ENCODE measurements around the gene HNRNPU.
A peak's percentile ranks its signal among the peaks of the same experiment; 100 is the strongest.

The HNRNPU gene

DNA sequence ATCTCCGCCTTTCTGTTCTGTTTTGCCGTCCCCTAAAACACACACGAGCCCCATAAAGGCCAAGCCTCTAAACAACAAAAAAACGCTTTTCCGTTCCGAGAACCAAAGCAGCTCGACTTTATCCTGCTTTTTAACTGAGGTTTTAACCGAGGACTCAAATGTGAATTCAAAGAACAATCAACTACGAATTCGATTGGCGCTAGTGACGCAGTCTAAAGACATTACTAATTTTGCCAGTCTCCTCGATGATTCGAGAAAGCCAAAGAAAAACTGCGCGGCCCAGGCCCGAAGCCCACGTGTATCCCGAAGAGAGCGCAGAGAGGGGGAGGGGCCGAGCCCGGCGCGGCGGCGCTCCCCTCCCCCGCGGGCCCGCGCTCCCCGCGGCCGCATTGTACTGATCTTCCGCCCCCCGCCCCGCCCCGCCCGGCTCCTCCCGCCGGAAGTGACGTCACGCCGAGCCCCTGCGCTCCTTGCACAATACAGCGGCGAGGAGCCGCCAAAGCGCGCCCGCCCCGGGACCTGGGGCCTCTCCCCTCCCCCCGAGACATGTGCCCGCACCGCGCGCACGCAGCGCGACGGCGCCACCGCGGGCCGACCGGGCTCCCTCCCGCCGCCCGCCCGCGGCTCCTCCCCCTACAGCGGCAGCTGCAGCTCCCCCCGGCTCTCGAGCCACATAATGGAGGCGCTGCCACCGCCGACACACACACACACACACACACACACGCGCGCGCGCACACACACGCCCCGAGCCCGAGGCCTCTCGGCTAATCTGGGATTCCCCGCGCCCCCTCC is 1.4 kb downstream of the HNRNPU start (continued):
- TF ChIP-seq ZNF169 (tag by site-specific recombination; IDR thresholded peaks at IDR 0.05) (no peak), ZNF768 (tag by site-specific recombination; IDR thresholded peaks at IDR 0.05) (no peak), ZNF629 (tag by site-specific recombination; IDR thresholded peaks at IDR 0.05) (peak; percentile 49), MEIS1 (CRISPR knock-in tag; IDR thresholded peaks at IDR 0.05; ENCODE audit: borderline replicate concordance) (no peak), ZNF211 (tag by site-specific recombination; IDR thresholded peaks at IDR 0.05; ENCODE audit: low read depth) (no peak), ZNF600 (tag by site-specific recombination; IDR thresholded peaks at IDR 0.05) (peak; percentile 63; the same call in 1 of the 2 replicates), ZNF202 (tag by site-specific recombination; IDR thresholded peaks at IDR 0.05; ENCODE audit: borderline replicate concordance) (no peak), ZSCAN16 (tag by site-specific recombination; IDR thresholded peaks at IDR 0.05) (no peak), ZNF433 (tag by site-specific recombination; IDR thresholded peaks at IDR 0.05; ENCODE audit: low read depth) (no peak), SP3 (tag by site-specific recombination; IDR thresholded peaks at IDR 0.05) (peak; percentile 79), ZNF549 (tag by site-specific recombination; IDR thresholded peaks at IDR 0.05) (no peak), ZNF292 (tag by site-specific recombination; IDR thresholded peaks at IDR 0.05; ENCODE audit: borderline replicate concordance, low read depth) (peak; percentile 52; the same call in 1 of the 2 replicates), ZNF776 (tag by site-specific recombination; IDR thresholded peaks at IDR 0.05; ENCODE audit: borderline replicate concordance) (no peak), ZNF654 (tag by site-specific recombination; IDR thresholded peaks at IDR 0.05; ENCODE audit: low read depth) (no peak), ZNF747 (tag by site-specific recombination; IDR thresholded peaks at IDR 0.05) (no peak), ZNF394 (tag by site-specific recombination; IDR thresholded peaks at IDR 0.05; ENCODE audit: borderline replicate concordance) (no peak), ZFP41 (tag by site-specific recombination; IDR thresholded peaks at IDR 0.05; ENCODE audit: borderline replicate concordance) (no peak), PRDM1 (tag by site-specific recombination; IDR thresholded peaks at IDR 0.05) (no peak), ZNF426 (tag by site-specific recombination; IDR thresholded peaks at IDR 0.05) (no peak), ZBTB20 (tag by site-specific recombination; IDR thresholded peaks at IDR 0.05) (no peak), ZNF10 (tag by site-specific recombination; IDR thresholded peaks at IDR 0.05) (peak; percentile 8; the same call in 1 of the 2 replicates), SETDB1 (IDR thresholded peaks at IDR 0.05; ENCODE audit: insufficient read length, low read length) (no peak), ZNF76 (tag by site-specific recombination; IDR thresholded peaks at IDR 0.05; ENCODE audit: borderline replicate concordance, low read depth) (peak; percentile 76), ZNF623 (tag by site-specific recombination; IDR thresholded peaks at IDR 0.05) (peak; percentile 10; the same call in 1 of the 2 replicates), ZNF843 (tag by site-specific recombination; IDR thresholded peaks at IDR 0.05) (peak; percentile 38; the same call in 1 of the 2 replicates), ZNF335 (tag by site-specific recombination; conservative IDR thresholded peaks at IDR 0.05) (no peak), ZNF501 (tag by site-specific recombination; IDR thresholded peaks at IDR 0.05) (no peak), SP2 (tag by site-specific recombination; IDR thresholded peaks at IDR 0.05) (peak; percentile 68), GLIS1 (tag by site-specific recombination; IDR thresholded peaks at IDR 0.05) (peak; percentile 94), GLIS2 (tag by site-specific recombination; IDR thresholded peaks at IDR 0.05) (peak; percentile 96), ZNF596 (tag by site-specific recombination; IDR thresholded peaks at IDR 0.05) (peak; percentile 62)
- TF ChIP-seq, protein P1, sequence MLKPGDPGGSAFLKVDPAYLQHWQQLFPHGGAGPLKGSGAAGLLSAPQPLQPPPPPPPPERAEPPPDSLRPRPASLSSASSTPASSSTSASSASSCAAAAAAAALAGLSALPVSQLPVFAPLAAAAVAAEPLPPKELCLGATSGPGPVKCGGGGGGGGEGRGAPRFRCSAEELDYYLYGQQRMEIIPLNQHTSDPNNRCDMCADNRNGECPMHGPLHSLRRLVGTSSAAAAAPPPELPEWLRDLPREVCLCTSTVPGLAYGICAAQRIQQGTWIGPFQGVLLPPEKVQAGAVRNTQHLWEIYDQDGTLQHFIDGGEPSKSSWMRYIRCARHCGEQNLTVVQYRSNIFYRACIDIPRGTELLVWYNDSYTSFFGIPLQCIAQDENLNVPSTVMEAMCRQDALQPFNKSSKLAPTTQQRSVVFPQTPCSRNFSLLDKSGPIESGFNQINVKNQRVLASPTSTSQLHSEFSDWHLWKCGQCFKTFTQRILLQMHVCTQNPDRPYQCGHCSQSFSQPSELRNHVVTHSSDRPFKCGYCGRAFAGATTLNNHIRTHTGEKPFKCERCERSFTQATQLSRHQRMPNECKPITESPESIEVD (tag by site-specific recombination; IDR thresholded peaks at IDR 0.05) = no peak
- TF ChIP-seq, protein P2, sequence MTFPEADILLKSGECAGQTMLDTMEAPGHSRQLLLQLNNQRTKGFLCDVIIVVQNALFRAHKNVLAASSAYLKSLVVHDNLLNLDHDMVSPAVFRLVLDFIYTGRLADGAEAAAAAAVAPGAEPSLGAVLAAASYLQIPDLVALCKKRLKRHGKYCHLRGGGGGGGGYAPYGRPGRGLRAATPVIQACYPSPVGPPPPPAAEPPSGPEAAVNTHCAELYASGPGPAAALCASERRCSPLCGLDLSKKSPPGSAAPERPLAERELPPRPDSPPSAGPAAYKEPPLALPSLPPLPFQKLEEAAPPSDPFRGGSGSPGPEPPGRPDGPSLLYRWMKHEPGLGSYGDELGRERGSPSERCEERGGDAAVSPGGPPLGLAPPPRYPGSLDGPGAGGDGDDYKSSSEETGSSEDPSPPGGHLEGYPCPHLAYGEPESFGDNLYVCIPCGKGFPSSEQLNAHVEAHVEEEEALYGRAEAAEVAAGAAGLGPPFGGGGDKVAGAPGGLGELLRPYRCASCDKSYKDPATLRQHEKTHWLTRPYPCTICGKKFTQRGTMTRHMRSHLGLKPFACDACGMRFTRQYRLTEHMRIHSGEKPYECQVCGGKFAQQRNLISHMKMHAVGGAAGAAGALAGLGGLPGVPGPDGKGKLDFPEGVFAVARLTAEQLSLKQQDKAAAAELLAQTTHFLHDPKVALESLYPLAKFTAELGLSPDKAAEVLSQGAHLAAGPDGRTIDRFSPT (tag by site-specific recombination; IDR thresholded peaks at IDR 0.05) = peak; percentile 99
- TF ChIP-seq, protein P3, sequence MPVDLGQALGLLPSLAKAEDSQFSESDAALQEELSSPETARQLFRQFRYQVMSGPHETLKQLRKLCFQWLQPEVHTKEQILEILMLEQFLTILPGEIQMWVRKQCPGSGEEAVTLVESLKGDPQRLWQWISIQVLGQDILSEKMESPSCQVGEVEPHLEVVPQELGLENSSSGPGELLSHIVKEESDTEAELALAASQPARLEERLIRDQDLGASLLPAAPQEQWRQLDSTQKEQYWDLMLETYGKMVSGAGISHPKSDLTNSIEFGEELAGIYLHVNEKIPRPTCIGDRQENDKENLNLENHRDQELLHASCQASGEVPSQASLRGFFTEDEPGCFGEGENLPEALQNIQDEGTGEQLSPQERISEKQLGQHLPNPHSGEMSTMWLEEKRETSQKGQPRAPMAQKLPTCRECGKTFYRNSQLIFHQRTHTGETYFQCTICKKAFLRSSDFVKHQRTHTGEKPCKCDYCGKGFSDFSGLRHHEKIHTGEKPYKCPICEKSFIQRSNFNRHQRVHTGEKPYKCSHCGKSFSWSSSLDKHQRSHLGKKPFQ (tag by site-specific recombination; IDR thresholded peaks at IDR 0.05) = no peak
- TF ChIP-seq, protein P4, sequence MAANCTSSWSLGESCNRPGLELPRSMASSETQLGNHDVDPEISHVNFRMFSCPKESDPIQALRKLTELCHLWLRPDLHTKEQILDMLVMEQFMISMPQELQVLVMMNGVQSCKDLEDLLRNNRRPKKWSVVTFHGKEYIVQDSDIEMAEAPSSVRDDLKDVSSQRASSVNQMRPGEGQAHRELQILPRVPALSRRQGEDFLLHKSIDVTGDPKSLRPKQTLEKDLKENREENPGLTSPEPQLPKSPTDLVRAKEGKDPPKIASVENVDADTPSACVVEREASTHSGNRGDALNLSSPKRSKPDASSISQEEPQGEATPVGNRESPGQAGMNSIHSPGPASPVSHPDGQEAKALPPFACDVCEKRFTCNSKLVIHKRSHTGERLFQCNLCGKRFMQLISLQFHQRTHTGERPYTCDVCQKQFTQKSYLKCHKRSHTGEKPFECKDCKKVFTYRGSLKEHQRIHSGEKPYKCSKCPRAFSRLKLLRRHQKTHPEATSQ (tag by site-specific recombination; IDR thresholded peaks at IDR 0.05) = peak; percentile 93
